Amniotic stem cell (primary cell): Measurements from ENCODE around the gene SMURF2.
"Not testable (repeated sequence)": the region's sequence is repeated elsewhere in the genome, so short reads cannot be mapped to it uniquely, and the experiment has no call there.

Source experiments
- DNase-seq: peaks from one replicate; lab custom pipeline; 2025; lab: John Stamatoyannopoulos, UW

Gene SMURF2

GRCh38 chr17:64630309-64631223, 31.5 kb downstream of the SMURF2 start:
- no peak for DNase-seq

- no peak for DNase-seq
Measured at GRCh38 chr17:64628641-64629040, 33.5 kb downstream of the SMURF2 start.

GRCh38 chr17:64627797-64628196, 34.3 kb downstream of the SMURF2 start:
- DNase-seq = no peak

- DNase-seq = no peak
Measured at GRCh38 chr17:64626827-64627226, 35.3 kb downstream of the SMURF2 start.

GRCh38 chr17:64625541-64625940, 36.6 kb downstream of the SMURF2 start:
- DNase-seq = no peak

GRCh38 chr17:64622931-64623654, 39.0 kb downstream of the SMURF2 start:
- peak; percentile 57 for DNase-seq

GRCh38 chr17:64621772-64622171, 40.3 kb downstream of the SMURF2 start:
- no peak for DNase-seq

- DNase-seq = no peak
Measured at GRCh38 chr17:64618848-64619247, 43.3 kb downstream of the SMURF2 start.

GRCh38 chr17:64617125-64617780, 44.9 kb downstream of the SMURF2 start:
- no peak for DNase-seq

GRCh38 chr17:64615028-64615677, 47.0 kb downstream of the SMURF2 start:
- no peak for DNase-seq

- DNase-seq = no peak
Measured at GRCh38 chr17:64614266-64615027, 47.7 kb downstream of the SMURF2 start.

GRCh38 chr17:64611369-64611768, 50.7 kb downstream of the SMURF2 start:
- no peak for DNase-seq

GRCh38 chr17:64610244-64610643, 51.9 kb downstream of the SMURF2 start:
- DNase-seq = not testable (repeated sequence)

- no peak for DNase-seq
Measured at GRCh38 chr17:64608571-64608981, 53.5 kb downstream of the SMURF2 start.

- no peak for DNase-seq
Measured at GRCh38 chr17:64607862-64608565, 54.1 kb downstream of the SMURF2 start.

GRCh38 chr17:64604532-64604931, 57.6 kb downstream of the SMURF2 start:
- DNase-seq = not testable (repeated sequence)

GRCh38 chr17:64603987-64604386, 58.1 kb downstream of the SMURF2 start:
- no peak for DNase-seq

- DNase-seq = no peak
Measured at GRCh38 chr17:64599827-64600226, 62.3 kb downstream of the SMURF2 start.

- DNase-seq = no peak
Measured at GRCh38 chr17:64599187-64599676, 62.9 kb downstream of the SMURF2 start.

GRCh38 chr17:64598672-64599071, 63.4 kb downstream of the SMURF2 start:
- no peak for DNase-seq
